Stimulated activated CD8-positive, alpha-beta memory T cell treated with anti-CD3 and anti-CD28 coated beads, Interleukin-4, amount 100 ng/mL, for 24 hours (primary cell): Measurements from ENCODE around the gene ARID4B.
A peak's percentile ranks its signal among the peaks of the same experiment; 100 is the strongest.
"Not testable (repeated sequence)": the region's sequence is repeated elsewhere in the genome, so short reads cannot be mapped to it uniquely, and the experiment has no call there.

Experiments
- DNase-seq: peaks from one replicate; pipeline ENCODE4 v3.0.0-alpha.2; 2020; ENCODE audit warnings: low read depth

Gene ARID4B

GRCh38 chr1:235268379-235269125, 59.4 kb downstream of the ARID4B start:
- no peak for DNase-seq

DNA sequence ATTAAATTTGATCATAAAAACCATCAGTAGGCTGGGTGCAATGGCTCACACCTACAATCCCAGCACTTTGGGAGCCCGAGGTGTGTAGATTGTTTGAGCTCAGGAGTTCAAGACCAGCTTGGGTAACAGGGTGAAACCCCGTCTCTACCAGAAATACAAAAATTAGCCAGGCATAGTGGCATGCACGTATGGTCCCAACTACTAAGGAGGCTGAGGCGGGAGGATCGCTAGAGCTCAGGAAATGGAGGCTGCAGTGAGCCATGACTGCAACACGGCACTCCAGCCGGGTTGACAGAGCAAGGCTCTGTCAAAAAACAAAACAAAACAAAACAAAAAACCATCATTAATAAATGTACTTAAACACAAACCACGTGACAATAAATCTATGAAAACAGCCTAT, 61.0 kb downstream of the ARID4B start:
- no peak for DNase-seq

DNA sequence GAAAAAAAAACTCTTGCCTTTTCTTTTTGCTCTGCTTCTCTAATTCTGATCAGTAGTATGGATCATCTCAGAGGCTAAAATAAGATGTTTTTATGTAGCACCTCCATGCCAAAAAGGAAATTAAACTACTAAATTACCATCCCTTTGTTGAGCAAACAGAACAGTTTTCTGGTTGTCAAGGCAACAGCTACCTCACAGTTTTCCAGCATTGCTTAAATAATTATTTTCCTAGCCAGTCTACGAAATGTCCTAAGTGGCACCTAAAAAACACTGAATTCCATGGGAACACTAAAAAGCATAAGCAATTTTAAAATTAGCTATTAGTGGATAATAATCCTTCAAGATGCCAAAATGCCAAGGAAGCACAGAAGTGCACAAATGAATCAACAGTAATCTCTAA, 61.7 kb downstream of the ARID4B start:
- DNase-seq, result no peak

DNA sequence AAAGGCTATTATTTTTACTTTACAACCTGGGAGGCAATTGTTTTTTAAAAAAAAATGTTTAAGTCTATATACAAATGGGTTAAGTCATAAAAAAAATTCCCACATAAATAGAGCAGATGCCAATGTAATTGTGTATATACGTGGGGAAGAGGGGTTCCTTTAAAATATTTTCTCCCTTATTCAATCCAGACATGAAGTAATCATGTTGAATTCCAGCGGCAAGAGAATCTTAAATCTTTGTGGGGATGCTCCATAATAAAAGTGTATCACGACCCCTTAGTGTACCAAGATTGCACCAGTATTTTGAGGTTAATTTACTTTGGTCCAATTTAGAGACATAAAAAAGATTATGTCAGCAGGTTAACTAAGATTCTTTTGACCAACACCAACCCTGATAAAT, 62.1 kb downstream of the ARID4B start:
- no peak for DNase-seq

GRCh38 chr1:235264327-235264726, 63.7 kb downstream of the ARID4B start:
- no peak for DNase-seq

GRCh38 chr1:235262539-235262938, 65.4 kb downstream of the ARID4B start:
- no peak for DNase-seq

DNA sequence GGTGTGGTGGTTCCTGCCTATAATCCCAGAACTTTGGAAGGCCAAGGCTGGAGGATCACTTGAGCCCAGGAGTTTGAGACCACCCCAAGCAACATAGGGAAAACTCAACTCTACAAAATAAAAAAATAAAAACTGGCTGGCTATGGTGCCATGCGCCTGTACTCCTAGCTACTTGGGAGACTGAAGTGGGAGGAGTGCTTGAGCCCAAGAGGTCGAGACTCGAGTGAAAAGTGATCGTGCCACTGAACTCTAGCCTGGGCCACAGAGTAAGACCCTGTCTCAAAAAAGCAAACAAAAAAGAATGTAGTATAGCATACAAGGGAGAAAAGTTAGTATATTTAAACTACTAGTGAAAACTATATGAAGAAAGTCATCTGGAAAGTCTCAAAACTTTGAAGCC, 66.7 kb downstream of the ARID4B start:
- no peak for DNase-seq

DNA sequence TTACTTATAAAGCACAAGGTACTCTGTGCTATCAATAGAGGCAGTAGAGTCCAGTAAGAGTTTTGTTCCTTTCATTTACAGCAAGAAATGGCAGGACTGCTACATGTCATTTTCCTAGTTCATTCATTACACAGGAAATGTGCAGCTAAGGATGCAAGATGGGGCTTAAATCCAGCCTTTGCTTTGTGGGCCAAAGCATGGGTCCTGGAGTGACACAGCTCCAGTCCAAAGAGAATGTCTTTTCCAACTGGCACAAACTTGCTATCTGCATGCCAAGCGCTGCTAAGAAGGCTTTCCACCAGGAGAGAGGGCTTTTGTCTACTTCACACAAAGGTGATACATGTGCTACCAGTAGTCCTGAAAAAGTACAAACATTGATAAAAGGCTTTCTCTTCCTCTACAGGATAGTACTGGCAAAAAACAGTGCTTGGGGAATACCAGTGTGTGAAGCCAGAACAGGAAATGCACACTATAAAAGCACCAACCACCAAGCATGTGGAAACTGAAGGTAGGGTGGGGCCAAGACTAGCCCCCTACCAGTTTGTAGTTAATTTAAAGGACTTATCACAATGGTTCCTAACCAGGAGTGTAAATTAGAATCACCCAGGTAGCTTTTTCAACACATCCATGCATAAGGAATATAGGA, 68.7 kb downstream of the ARID4B start:
- no peak for DNase-seq

- DNase-seq, result not testable (repeated sequence)
Observed at GRCh38 chr1:235258068-235258467, 69.9 kb downstream of the ARID4B start.

DNA sequence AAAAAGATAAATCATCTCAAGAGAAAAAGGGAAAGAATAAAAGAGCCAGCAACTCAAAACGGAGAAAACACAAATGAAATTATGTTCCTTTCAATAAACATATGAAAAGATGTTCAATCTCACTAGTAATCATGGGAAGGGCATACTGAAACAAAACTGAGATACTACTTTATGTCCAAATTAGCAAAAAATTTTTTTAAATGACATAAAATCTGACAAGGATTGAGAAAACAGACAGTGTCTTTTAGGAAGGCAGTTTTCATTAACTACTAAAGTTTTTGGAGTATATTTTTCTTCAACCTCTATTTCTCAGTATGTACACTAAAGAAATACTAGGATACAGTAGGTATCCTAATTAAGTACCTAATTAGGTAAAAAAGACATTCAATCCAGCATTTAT, 73.3 kb downstream of the ARID4B start:
- DNase-seq, result no peak

- DNase-seq, result peak; percentile 34
Observed at GRCh38 chr1:235253219-235253962, 74.6 kb downstream of the ARID4B start.

DNA sequence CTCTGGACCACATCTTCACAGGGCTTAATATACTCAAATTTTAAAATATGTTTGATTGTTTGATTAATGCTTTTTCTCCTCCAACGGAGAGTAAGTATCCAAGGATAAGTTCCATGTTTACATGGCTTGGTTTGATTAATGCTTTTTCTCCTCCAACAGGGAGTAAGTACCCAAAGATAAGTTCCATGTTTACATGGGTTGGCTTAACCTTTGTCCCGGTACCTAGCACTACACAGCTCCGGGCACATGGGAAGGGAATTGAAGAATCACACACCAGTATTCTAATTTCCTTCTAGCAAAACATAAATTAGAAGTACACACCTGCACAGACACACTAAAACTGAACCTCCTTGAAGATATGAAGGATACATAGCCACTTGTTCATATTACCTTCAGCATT, 77.5 kb downstream of the ARID4B start:
- no peak for DNase-seq

- no peak for DNase-seq
Observed at GRCh38 chr1:235246022-235246948, 81.7 kb downstream of the ARID4B start.

DNA sequence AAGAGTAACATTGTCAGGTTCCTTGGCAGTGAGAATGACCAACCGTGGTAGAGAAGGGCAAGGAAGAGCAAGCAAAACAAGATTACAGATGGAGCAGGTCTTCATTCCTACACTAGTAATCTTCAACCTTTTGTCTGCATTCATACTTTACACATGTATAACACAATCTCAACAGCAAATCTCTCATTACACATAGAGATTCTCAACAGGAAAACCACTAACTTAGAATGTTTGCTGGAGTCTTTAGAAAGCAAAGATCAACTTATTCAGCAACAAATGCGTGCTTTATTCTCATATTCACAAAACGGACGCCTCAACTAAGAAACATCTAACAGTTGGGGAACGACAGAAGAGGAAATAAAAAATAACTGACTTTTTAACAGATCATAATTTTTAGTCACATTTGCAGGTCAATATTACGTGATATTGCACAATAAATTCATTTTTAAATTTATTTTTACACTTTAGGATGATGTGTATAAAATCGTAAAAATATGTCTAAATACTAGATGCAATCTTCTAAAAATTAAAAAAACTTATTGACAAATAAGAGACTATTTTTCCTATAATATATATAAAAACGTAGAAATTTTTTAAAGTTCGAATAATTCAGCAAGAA, 82.9 kb downstream of the ARID4B start:
- no peak for DNase-seq

DNA sequence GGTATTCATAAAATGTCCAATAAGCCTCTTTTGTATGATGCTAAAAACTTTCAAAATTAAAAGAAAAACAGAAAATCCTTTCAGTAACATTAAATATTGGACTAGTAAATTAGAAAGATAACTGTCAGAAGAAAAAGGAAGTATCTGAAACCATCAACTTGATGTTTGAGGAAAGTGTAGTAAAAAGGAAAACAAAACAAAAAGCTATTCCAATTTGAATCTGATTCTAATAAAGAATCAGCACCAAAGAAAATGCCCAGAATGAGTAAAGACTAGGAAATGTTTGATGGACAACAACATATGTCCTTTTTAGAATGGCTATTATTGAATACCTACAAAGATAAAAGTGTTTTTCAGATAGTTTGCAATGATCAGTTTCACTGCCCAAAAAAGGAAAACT, 87.0 kb downstream of the ARID4B start:
- DNase-seq, result no peak

- no peak for DNase-seq
Observed at GRCh38 chr1:235239851-235240250, 88.1 kb downstream of the ARID4B start.

- no peak for DNase-seq
Observed at GRCh38 chr1:235238558-235238957, 89.4 kb downstream of the ARID4B start.

GRCh38 chr1:235236128-235236527, 91.9 kb downstream of the ARID4B start:
- DNase-seq, result no peak

GRCh38 chr1:235229868-235230267, 98.1 kb downstream of the ARID4B start:
- no peak for DNase-seq

- DNase-seq, result no peak
Observed at GRCh38 chr1:235227414-235227813, 100.6 kb downstream of the ARID4B start.

DNA sequence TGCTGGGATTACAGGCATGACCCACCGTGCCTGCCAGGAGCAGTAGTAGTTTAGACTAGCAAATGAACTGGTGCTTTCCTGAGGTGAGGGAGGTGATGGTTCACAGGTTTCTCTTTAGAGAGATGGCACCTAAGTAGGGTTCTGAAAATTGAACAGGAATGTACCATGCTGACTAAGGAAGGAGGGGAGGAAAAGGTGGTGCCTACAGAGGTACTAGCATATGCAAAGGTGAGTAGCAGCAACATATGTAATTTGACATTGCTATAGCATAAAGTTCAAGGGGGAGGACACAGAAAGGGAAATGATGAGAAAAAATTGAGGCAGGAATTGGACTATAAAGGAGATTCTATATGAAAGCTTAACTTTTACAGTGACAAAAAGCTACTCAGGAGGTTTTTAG, 101.0 kb downstream of the ARID4B start:
- no peak for DNase-seq

DNA sequence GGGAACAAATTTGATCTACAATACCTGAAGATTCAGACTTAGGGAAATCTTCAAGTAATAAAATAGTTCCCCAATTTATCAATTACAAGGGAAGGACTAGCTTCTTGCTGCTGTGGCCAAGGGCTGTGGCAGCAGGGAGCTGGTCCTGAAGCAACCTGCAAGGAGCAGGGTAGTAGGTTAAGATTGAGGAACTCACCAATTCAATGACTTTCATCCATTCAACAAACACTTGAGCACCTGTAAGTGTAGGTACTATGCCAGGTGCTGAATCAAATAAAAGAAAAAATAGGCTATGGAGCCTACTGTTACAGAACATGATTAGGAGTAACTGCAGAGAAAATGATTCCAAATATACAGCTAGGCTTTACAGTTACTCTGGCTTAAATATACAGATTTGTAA, 102.7 kb downstream of the ARID4B start:
- no peak for DNase-seq
